Measurements from ENCODE around the gene TRIM56. TPM values are rescaled to one million over a fixed set of nuclear protein-coding genes. Genes with fewer than 3 reads are reported as not detected.
A peak's percentile ranks its signal among the peaks of the same experiment; 100 is the strongest.
"Not testable (repeated sequence)": the region's sequence is repeated elsewhere in the genome, so short reads cannot be mapped to it uniquely, and the experiment has no call there.

TRIM56 gene
- total RNA-seq, 2 experiments from 2014 or later = 66.8 to 67.9 TPM

DNA sequence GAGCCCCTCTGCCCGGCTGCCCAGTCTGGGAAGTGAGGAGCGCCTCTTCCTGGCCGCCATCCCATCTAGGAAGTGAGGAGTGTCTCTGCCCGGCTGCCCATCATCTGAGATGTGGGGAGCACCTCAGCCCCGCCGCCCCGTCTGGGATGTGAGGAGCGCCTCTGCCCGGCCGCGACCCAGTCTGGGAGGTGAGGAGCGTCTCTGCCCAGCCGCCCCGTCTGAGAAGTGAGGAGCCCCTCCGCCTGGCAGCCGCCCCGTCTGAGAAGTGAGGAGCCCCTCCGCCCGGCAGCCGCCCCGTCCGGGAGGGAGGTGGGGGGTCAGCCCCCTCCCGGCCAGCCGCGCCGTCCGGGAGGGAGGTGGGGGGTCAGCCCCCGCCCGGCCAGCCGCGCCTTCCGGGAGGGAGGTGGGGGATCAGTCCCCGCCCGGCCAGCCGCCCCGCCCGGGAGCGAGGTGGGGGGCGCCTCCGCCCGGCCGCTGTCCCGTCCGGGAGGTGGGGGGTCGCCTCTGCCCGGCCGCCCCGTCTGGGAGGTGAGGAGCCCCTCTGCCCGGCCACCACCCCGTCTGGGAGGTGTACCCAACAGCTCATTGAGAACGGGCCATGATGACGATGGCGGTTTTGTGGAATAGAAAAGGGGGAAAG, 7.1 kb downstream of the TRIM56 start:
- ATAC-seq; H3K4me3 Mint-ChIP-seq; H3K27me3 Mint-ChIP-seq (ENCODE audit: low read depth); H3K9me3 Mint-ChIP-seq (ENCODE audit: insufficient read depth); CTCF ChIA-PET; POLR2A ChIA-PET; H3K27ac Mint-ChIP-seq; DNase-seq: not testable (repeated sequence)
- Mint-ChIP-seq H3K4me1 (ENCODE audit: low read depth) (peaks cover 24% of the 10 kb centered on the region), H3K36me3 (ENCODE audit: low read depth) (peaks cover 37% of the 10 kb centered on the region)

GRCh38 chr7:101093906-101094305, 8.6 kb downstream of the TRIM56 start:
- ChIA-PET POLR2A (no interaction called here), CTCF (interaction anchor here (1.7 kb wide), 1 partner anchor 99 kb away, joined by 4 read pairs; no protein-coding TSS in a partner anchor)
- DNase-seq (no peak), ATAC-seq (no peak)
- Mint-ChIP-seq H3K27me3 (ENCODE audit: low read depth) (no peaks in the 10 kb centered on the region), H3K4me1 (ENCODE audit: low read depth) (peaks cover 19% of the 10 kb centered on the region), H3K27ac (no peak overlapping the region), H3K4me3 (no peak overlapping the region), H3K36me3 (ENCODE audit: low read depth) (peaks cover 34% of the 10 kb centered on the region), H3K9me3 (ENCODE audit: insufficient read depth) (no peaks in the 10 kb centered on the region)

- Mint-ChIP-seq H3K27ac (no peak overlapping the region), H3K4me3 (no peak overlapping the region), H3K27me3 (ENCODE audit: low read depth) (no peaks in the 10 kb centered on the region), H3K4me1 (ENCODE audit: low read depth) (peaks cover 15% of the 10 kb centered on the region), H3K9me3 (ENCODE audit: insufficient read depth) (no peaks in the 10 kb centered on the region), H3K36me3 (ENCODE audit: low read depth) (peaks cover 29% of the 10 kb centered on the region)
- ATAC-seq (no peak), DNase-seq (no peak)
- POLR2A ChIA-PET = interaction anchor here (1.6 kb wide), 1 partner anchor 9 kb away, joined by 10 read pairs; the partner anchor contains the start of gene TRIM56
- CTCF ChIA-PET = interaction anchor here (0.9 to 1.7 kb wide), 6 partner anchors 9 to 123 kb away, joined by 3 to 11 read pairs (median 4); partner anchors contain the start of genes PLOD3, TRIM56 and ZNHIT1
Observed at GRCh38 chr7:101094376-101094775, 9.1 kb downstream of the TRIM56 start.

GRCh38 chr7:101094791-101095375, 9.6 kb downstream of the TRIM56 start:
- ChIA-PET CTCF (interaction anchor here (0.9 to 1.8 kb wide), 7 partner anchors 10 to 123 kb away, joined by 3 to 11 read pairs (median 3); partner anchors contain the start of genes PLOD3, SERPINE1, TRIM56 and ZNHIT1), POLR2A (interaction anchor here (1.6 kb wide), 1 partner anchor 9 kb away, joined by 10 read pairs; the partner anchor contains the start of gene TRIM56)
- H3K4me3 Mint-ChIP-seq = no peak overlapping the region
- H3K36me3 Mint-ChIP-seq (ENCODE audit: low read depth) = peaks cover 24% of the 10 kb centered on the region
- no peak overlapping the region for H3K27ac Mint-ChIP-seq
- H3K4me1 Mint-ChIP-seq (ENCODE audit: low read depth) = peaks cover 15% of the 10 kb centered on the region
- ATAC-seq (no peak), DNase-seq (peak; percentile 43)
- peaks cover under 1% of the 10 kb centered on the region for H3K27me3 Mint-ChIP-seq (ENCODE audit: low read depth)
- H3K9me3 Mint-ChIP-seq (ENCODE audit: insufficient read depth) = no peaks in the 10 kb centered on the region

GRCh38 chr7:101096331-101096956, 11.2 kb downstream of the TRIM56 start:
- ChIA-PET CTCF (interaction anchor here (0.8 to 1.8 kb wide), 5 partner anchors 19 to 48 kb away, joined by 3 to 10 read pairs (median 6); partner anchors contain the start of gene SERPINE1), POLR2A (interaction anchor here (1.1 kb wide), 1 partner anchor 11 kb away, joined by 5 read pairs; the partner anchor contains the start of gene TRIM56)
- Mint-ChIP-seq H3K4me3 (no peak overlapping the region), H3K27ac (no peak overlapping the region), H3K9me3 (ENCODE audit: insufficient read depth) (no peaks in the 10 kb centered on the region), H3K36me3 (ENCODE audit: low read depth) (peaks cover 17% of the 10 kb centered on the region), H3K4me1 (ENCODE audit: low read depth) (peaks cover 12% of the 10 kb centered on the region), H3K27me3 (ENCODE audit: low read depth) (peaks cover 14% of the 10 kb centered on the region)
- ATAC-seq (no peak), DNase-seq (no peak)

DNA sequence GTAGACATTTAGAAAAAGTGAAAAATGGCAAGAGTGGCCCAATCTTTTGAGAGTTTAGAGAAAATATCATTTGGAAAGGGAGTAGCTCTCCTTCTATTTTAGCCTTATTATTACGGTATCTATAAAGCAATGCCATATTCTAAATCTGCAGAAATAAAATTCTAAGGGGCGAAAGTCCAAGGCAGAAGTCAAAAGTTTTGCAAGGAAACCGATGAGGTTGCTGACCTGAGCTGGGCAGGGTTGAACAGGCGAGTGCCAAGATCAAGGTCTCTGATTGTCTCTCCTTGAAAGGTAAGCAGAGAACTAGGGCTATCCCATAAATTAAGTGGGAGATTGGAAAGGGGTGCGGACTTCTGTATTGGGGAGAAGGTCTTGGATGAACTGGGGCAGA, 11.7 kb downstream of the TRIM56 start:
- no peak for DNase-seq
- CTCF ChIA-PET = interaction anchor here (0.8 to 1.8 kb wide), 5 partner anchors 20 to 47 kb away, joined by 3 to 10 read pairs (median 6); partner anchors contain the start of gene SERPINE1
- H3K4me1 Mint-ChIP-seq (ENCODE audit: low read depth) = peaks cover 12% of the 10 kb centered on the region
- ATAC-seq = no peak
- POLR2A ChIA-PET = interaction anchor here (1.1 kb wide), 1 partner anchor 12 kb away, joined by 5 read pairs; the partner anchor contains the start of gene TRIM56
- peaks cover 17% of the 10 kb centered on the region for H3K27me3 Mint-ChIP-seq (ENCODE audit: low read depth)
- H3K27ac Mint-ChIP-seq = no peak overlapping the region
- H3K36me3 Mint-ChIP-seq (ENCODE audit: low read depth) = peaks cover 12% of the 10 kb centered on the region
- no peak overlapping the region for H3K4me3 Mint-ChIP-seq
- no peaks in the 10 kb centered on the region for H3K9me3 Mint-ChIP-seq (ENCODE audit: insufficient read depth)

GRCh38 chr7:101097561-101097960, 12.3 kb downstream of the TRIM56 start:
- Mint-ChIP-seq H3K4me1 (ENCODE audit: low read depth) (peaks cover 12% of the 10 kb centered on the region), H3K27ac (no peak overlapping the region), H3K9me3 (ENCODE audit: insufficient read depth) (no peaks in the 10 kb centered on the region), H3K27me3 (ENCODE audit: low read depth) (peaks cover 18% of the 10 kb centered on the region), H3K36me3 (ENCODE audit: low read depth) (peaks cover 10% of the 10 kb centered on the region), H3K4me3 (no peak overlapping the region)
- ATAC-seq (no peak), DNase-seq (no peak)
- POLR2A ChIA-PET = no interaction called here
- CTCF ChIA-PET = interaction anchor here (1.4 kb wide), 1 partner anchor 47 kb away, joined by 10 read pairs; no protein-coding TSS in a partner anchor

DNA sequence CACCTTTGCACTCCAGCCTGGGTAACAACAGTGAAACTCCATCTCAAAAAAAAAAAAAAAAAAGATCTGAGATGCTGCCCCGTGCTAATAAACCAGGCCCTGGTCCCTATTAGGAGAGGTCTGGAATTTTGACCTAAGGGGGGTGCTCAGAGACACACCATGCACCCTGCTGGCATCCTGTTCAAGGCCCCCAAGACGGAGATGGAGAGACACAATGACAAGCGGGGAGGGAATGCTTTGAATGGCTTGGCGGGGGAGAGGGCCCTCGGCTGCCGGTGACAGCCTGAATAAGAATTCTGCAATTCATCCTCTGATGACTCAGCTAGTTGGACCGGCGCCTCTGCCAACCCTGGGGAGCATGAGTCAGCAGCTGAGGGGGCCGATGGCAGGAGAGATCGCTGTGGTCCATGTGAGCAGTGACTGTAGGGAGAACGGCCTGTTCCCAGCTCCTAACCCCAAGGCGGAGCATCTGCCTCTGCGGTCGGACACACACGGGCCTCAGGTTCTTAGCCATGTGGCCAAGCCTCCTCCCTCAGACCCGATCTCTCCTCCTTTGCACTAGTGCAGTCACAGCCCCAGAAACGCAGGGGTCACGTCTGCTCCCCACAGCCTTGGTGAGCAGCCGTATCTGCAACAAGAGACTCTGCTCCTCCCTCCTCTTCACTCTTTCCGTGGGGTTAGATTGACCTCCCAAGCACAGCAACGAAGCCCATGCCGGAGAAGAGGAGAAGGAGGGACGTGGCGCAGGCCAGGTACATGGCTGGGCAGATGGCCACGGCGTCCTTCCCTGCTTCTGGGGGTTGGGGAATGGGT, 14.9 kb downstream of the TRIM56 start:
- Mint-ChIP-seq H3K4me1 (ENCODE audit: low read depth) (peaks cover 9% of the 10 kb centered on the region), H3K27ac (no peak overlapping the region), H3K27me3 (ENCODE audit: low read depth) (peaks cover 18% of the 10 kb centered on the region), H3K4me3 (no peak overlapping the region), H3K36me3 (ENCODE audit: low read depth) (no peaks in the 10 kb centered on the region), H3K9me3 (ENCODE audit: insufficient read depth) (no peaks in the 10 kb centered on the region)
- peak; percentile 65 for ATAC-seq
- ChIA-PET POLR2A (no interaction called here), CTCF (interaction anchor here (0.8 kb wide), 1 partner anchor 297 kb away, joined by 3 read pairs; no protein-coding TSS in a partner anchor)
- peak; percentile 44 for DNase-seq

GRCh38 chr7:101100858-101101847, 15.9 kb downstream of the TRIM56 start:
- CTCF ChIA-PET = interaction anchor here (1.3 kb wide), 1 partner anchor 92 kb away, joined by 3 read pairs; no protein-coding TSS in a partner anchor
- Mint-ChIP-seq H3K27ac (no peak overlapping the region), H3K4me3 (no peak overlapping the region), H3K9me3 (ENCODE audit: insufficient read depth) (no peaks in the 10 kb centered on the region), H3K36me3 (ENCODE audit: low read depth) (no peaks in the 10 kb centered on the region), H3K4me1 (ENCODE audit: low read depth) (peaks cover 9% of the 10 kb centered on the region), H3K27me3 (ENCODE audit: low read depth) (peaks cover 18% of the 10 kb centered on the region)
- POLR2A ChIA-PET = no interaction called here
- ATAC-seq (no peak), DNase-seq (no peak)

- POLR2A ChIA-PET = no interaction called here
- H3K4me3 Mint-ChIP-seq = no peak overlapping the region
- H3K4me1 Mint-ChIP-seq (ENCODE audit: low read depth) = peaks cover 9% of the 10 kb centered on the region
- ATAC-seq = no peak
- H3K27me3 Mint-ChIP-seq (ENCODE audit: low read depth) = peaks cover 18% of the 10 kb centered on the region
- H3K9me3 Mint-ChIP-seq (ENCODE audit: insufficient read depth) = no peaks in the 10 kb centered on the region
- H3K27ac Mint-ChIP-seq = no peak overlapping the region
- CTCF ChIA-PET = interaction anchor here (1.3 kb wide), 1 partner anchor 91 kb away, joined by 3 read pairs; no protein-coding TSS in a partner anchor
- no peak for DNase-seq
- H3K36me3 Mint-ChIP-seq (ENCODE audit: low read depth) = no peaks in the 10 kb centered on the region
Observed at GRCh38 chr7:101102026-101102425, 16.7 kb downstream of the TRIM56 start.
